BJ (cell line): ENCODE data around the gene HOXD10. TPM values are rescaled to one million over a fixed set of nuclear protein-coding genes. Genes with fewer than 3 reads are reported as not detected.

Experiments
- CTCF ChIA-PET: fragments of 350-600 bp; formaldehyde crosslinking; extraction: SDS; loops from one replicate; lab custom pipeline; 2021; ENCODE audit warnings: antibody characterized with exemption, inconsistent platforms; lab: Yijun Ruan, JAX
- POLR2A ChIA-PET: fragments of 300-600 bp; sonication (Branson Sonifier 250); formaldehyde crosslinking; extraction: SDS; loops from one replicate; lab custom pipeline; 2021; ENCODE audit warnings: antibody characterized with exemption; lab: Charles Lee
- DNase-seq: peaks from one replicate; pipeline ENCODE4 v3.0.0-alpha.2; 2011; ENCODE audit warnings: low read depth
- H3K27me3 ChIP-seq: 2 replicates; pipeline ENCODE4 v1.6.0; 2011; ENCODE audit warnings: low read length; ENCODE audit not compliant: control insufficient read depth, insufficient read depth
- H3K36me3 ChIP-seq: 2 replicates; pipeline ENCODE4 v1.5.1; 2011; ENCODE audit warnings: low read length; ENCODE audit not compliant: control insufficient read depth, insufficient read depth
- H3K4me3 ChIP-seq: 2 replicates; pipeline ENCODE4 v1.5.1; 2011; ENCODE audit warnings: low read depth, mild to moderate bottlenecking, control low read depth, low read length
- polyA plus RNA-seq: library from polyadenylated mRNA; depleted of rRNA; stranded (reverse); fragments of >200 nt; gene quantifications from 2 replicates; pipeline ENCODE4 v1.2.3, GENCODE V29; 2011
- TF ChIP-seq, protein P1 (sequence below): IDR thresholded peaks from 2 replicates; pipeline ENCODE4 v1.5.1; 2011; ENCODE audit warnings: low read depth, mild to moderate bottlenecking, control low read depth, inconsistent platforms, low read length, moderate library complexity; ENCODE audit not compliant: insufficient read depth

The HOXD10 gene
- polyA plus RNA-seq, 1 experiment, result 11.0 TPM

GRCh38 chr2:176085861-176086771 lies 30.5 kb upstream of the HOXD10 start:
- CTCF ChIA-PET, result interaction anchor here (0.7 to 3.4 kb wide), 21 partner anchors 8 to 835 kb away, joined by 3 to 60 read pairs (median 4); partner anchors contain the start of gene LNPK
- POLR2A ChIA-PET, result no interaction called here
- DNase-seq, result no peak
- Histone ChIP-seq H3K4me3 (no peak overlapping the region; the same call in 1 of the 2 replicates), H3K36me3 (no peaks in the 10 kb centered on the region), H3K27me3 (peaks cover 63% of the 10 kb centered on the region)
- TF ChIP-seq, protein P1, sequence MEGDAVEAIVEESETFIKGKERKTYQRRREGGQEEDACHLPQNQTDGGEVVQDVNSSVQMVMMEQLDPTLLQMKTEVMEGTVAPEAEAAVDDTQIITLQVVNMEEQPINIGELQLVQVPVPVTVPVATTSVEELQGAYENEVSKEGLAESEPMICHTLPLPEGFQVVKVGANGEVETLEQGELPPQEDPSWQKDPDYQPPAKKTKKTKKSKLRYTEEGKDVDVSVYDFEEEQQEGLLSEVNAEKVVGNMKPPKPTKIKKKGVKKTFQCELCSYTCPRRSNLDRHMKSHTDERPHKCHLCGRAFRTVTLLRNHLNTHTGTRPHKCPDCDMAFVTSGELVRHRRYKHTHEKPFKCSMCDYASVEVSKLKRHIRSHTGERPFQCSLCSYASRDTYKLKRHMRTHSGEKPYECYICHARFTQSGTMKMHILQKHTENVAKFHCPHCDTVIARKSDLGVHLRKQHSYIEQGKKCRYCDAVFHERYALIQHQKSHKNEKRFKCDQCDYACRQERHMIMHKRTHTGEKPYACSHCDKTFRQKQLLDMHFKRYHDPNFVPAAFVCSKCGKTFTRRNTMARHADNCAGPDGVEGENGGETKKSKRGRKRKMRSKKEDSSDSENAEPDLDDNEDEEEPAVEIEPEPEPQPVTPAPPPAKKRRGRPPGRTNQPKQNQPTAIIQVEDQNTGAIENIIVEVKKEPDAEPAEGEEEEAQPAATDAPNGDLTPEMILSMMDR, result peak; percentile 56

DNA sequence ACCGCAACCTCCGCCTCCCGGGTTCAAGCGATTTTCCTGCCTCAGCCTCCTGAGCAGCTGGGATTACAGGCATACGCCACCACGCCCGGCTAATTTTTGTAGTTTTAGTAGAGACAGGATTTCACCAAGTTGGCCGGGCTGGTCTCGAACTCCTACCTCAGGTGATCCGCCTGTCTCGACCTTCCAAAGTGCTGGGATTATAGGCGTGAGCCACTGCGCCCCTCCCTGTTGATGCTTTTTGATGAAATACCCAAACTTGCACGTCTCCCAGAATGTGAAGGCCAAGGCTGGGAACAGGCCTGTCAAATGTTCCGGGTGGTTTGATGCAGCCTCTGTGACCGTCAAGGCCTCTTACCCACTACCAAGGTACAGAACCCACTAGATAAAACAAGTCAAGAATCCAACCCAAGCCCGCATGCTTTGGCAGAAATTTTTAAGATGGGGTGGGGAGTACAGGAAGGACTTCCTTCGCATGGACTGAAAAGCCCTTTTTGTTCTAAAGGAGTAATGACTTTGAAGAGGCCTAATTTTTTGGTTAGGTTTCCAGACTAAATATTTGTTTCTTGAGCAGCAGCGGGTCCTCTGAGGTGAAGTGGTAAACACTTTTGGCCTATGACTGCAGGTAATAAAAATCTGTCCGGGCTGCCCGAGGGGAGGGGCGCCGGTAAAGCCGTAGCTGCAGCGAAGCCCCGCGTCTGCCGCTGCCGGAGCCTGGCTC lies 29.1 kb upstream of the HOXD10 start:
- H3K4me3 ChIP-seq, result no peak overlapping the region
- H3K36me3 ChIP-seq, result no peaks in the 10 kb centered on the region
- ChIA-PET POLR2A (no interaction called here), CTCF (interaction anchor here (0.8 to 3.4 kb wide), 15 partner anchors 8 to 849 kb away, joined by 3 to 60 read pairs (median 6); partner anchors contain the start of gene LNPK)
- TF ChIP-seq, protein P1, result no peak
- H3K27me3 ChIP-seq, result peaks cover 54% of the 10 kb centered on the region
- no peak for DNase-seq

DNA sequence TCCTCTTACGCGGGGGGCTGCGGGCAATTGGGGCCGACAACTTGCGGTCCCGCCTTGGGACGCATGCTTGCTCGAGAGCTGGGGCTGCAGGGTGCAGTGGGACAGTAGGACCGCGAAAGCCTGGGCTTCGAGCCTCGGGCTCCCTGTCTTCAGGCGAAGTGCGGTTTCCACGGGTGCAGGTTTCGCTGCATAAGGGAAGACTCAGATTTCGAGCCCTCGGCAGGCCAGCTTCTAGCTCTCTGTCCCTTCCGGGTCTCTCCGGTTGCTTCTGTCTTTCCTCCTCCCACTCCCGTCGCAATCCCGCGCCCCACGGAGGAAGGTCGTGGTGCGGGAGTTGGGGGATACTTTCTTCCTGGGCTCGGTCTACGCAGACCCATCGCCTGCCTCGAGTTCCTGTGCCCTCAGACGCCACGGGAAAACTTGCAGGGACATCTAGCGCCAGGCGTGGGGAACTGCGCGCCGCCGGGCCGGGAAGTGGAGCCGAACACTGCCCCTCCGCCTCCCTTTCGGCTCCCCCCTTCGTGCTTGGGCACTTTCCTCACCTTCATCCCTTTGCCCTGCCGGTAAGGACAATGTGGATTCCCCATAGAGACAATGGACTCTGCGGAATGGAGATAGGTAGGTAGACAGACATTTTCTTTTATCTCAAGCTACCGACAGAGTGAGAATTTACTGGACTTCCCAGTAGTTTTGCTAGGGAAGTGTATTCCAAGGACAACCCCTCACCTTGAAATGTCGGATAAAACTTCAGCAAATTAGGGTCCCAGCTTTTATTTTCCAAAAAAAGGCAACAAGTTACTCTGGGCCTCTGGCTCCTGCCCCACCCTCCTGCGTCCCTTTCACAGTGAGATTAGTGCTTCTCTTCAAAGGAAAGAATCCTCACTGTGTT lies 28.3 kb upstream of the HOXD10 start:
- Histone ChIP-seq H3K27me3 (peaks cover 49% of the 10 kb centered on the region), H3K36me3 (no peaks in the 10 kb centered on the region), H3K4me3 (peak overlapping the region; percentile 33)
- ChIA-PET CTCF (interaction anchor here (0.6 to 3.4 kb wide), 19 partner anchors 8 to 849 kb away, joined by 3 to 60 read pairs (median 6); partner anchors contain the start of gene LNPK), POLR2A (no interaction called here)
- no peak for DNase-seq
- TF ChIP-seq, protein P1, result peak; percentile 93

GRCh38 chr2:176088937-176089842 lies 27.4 kb upstream of the HOXD10 start:
- ChIA-PET POLR2A (no interaction called here), CTCF (interaction anchor here (0.6 to 3.4 kb wide), 15 partner anchors 8 to 838 kb away, joined by 3 to 60 read pairs (median 7); partner anchors contain the start of gene LNPK)
- Histone ChIP-seq H3K27me3 (peaks cover 45% of the 10 kb centered on the region), H3K4me3 (no peak overlapping the region), H3K36me3 (no peaks in the 10 kb centered on the region)
- TF ChIP-seq, protein P1, result no peak
- DNase-seq, result no peak
